ENCODE data around the gene KRTAP4-16. TPM values are rescaled to one million over a fixed set of nuclear protein-coding genes. Genes with fewer than 3 reads are reported as not detected.
"Not testable (repeated sequence)": the region's sequence is repeated elsewhere in the genome, so short reads cannot be mapped to it uniquely, and the experiment has no call there.

Gene KRTAP4-16
- polyA plus RNA-seq (ENCODE audit: insufficient read length), result not detected
- long read RNA-seq, donor 1, result 0 reads
- long read RNA-seq, donor 2, result 0 reads
- long read RNA-seq, donor 3, result 0 reads
- long read RNA-seq, donor 4, result 0 reads
- long read RNA-seq, donor 5, result 0 reads
- long read RNA-seq, donor 6, result 0 reads
- long read RNA-seq, donor 7, result 0 reads
- long read RNA-seq, donor 8, result 0 reads

GRCh38 chr17:41101586-41102259 is at the start of gene KRTAP4-16:
Gene KRTAP4-16, minus strand, starts transcription at chr17:41102209. Its CDS starts 0 bp downstream, at chr17:41102209.
- DNase-seq, result no peak

GRCh38 chr17:41151525-41151924 is 49.5 kb upstream of the KRTAP4-16 start:
- no peak for DNase-seq

DNA sequence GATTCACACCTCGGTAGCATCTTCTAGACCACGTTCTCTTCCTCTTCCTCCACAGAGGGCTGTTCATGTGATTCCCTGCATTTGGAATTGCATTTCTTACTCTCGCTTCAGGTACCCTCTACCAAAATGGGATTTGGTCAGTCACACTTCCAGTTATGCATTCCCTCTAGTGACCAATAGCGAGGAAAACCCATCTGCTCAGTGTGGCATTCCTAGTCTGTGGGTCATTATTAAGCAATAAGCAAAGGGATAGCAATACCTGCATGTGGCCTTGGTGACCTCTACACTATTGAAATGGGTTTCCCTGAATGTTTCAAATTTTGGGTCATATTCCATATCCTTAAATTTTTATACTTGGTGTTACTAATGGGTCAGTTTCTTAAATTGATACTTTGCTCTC is 48.0 kb upstream of the KRTAP4-16 start:
- DNase-seq, result no peak

DNA sequence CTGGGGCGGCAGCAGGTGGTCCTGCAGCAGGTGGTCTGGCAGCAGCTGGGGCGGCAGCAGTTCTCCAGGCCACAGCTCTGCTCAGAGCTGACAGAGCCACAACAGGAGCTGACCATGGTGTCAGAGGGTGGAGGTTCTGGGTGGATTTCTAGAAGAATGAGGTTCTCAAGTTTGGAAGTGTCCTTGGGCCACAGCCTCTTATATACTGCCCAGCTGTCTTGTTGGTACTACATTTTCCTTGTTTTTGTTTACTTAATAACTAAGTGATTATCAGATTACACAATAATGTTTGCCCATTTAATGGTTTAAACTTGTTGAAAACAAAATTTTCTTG is 47.6 kb upstream of the KRTAP4-16 start, which contains the start of gene KRTAP4-5:
Gene KRTAP4-5 (minus strand): TSS at position 174 of the 334 bp plus-strand sequence. CDS start 58 bp downstream, at position 116.
- no peak for DNase-seq

DNA sequence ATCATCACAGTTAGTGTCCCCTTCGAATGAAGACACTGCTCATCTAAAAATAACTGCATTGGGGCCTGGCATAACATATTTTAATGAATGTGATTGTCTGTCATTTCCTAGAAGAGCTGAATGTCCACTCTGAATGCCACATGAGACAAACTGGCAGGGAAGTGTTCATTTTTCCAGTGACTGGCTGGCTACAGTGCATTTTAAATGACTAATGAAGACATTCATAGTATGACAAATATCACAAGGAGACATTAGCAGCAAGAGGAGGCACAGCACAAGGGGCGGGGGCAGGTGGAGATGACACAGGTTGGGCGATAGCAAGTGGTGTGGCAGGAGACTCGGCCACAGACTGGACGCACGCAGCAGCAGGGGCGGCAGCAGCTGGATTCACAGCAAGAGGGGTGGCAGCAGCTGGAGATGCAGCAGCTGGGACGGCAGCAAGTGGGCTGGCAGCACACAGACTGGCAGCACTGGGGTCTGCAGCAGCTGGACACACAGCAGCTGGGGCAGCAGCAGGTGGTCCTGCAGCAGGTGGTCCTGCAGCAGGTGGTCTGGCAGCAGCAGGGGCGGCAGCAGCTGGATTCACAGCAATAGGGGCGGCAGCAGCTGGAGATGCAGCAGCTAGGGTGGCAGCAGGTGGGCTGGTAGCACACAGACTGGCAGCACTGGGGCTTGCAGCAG is 47.1 kb upstream of the KRTAP4-16 start:
- not testable (repeated sequence) for DNase-seq

GRCh38 chr17:41147531-41148204 is 45.7 kb upstream of the KRTAP4-16 start:
- no peak for DNase-seq

DNA sequence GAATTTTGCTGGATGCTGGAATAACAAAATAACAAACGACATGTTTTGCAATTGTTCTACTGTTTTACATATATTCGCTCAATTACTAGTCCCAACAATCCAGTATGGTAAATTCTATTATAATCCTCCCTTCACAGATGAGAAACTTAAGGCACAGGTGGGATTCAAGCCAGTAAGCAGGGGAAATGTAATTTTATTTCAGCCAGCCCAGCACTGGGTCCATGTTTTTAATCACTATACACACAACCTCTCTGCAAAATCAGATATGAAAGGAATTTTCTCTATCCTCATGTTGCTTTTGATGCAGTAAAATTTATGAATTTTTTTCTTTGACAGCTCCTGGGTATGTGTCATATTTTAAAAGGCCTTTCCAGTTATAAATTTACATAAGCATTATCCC is 43.3 kb upstream of the KRTAP4-16 start:
- DNase-seq, result no peak

- no peak for DNase-seq
Measured at GRCh38 chr17:41144846-41145245, 42.8 kb upstream of the KRTAP4-16 start.

GRCh38 chr17:41141361-41141760 is 39.4 kb upstream of the KRTAP4-16 start:
- DNase-seq, result no peak

DNA sequence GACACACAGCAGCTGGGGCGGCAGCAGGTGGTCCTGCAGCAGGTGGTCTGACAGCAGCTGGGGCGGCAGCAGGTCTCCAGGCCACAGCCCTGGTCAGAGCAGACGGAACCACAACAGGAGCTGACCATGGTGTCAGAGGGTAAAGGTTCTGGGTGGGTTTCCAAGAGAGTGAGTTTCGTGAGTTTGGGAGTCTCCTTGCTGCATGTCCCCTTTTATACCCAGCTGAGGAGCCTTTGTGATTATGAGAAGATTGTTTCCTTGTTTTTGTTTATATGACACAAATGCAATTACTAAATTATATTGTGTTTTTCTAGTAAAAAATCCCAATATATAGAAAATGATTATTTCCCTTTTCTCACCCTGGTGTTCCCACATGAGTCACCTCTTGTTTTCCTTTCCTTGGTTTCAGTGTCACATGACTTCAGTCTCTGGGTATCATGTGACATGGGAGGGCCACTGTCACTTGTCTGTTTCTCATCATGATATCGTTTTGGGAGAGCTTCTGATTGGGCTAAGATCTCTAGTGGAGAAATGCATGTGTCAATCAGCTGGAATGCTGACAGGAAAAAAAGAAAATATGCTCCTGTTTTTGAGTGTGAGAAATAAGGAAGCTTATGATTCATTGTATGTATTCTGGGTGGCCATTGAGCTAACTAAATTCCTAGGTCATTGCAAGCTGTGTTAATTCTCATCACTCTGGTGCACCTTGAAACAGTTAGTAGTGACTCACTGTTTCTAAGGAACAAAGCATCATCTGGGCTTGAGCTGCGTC is 38.5 kb upstream of the KRTAP4-16 start, which contains the start of gene KRTAP4-6:
Gene KRTAP4-6 (minus strand): TSS at position 185 of the 772 bp plus-strand sequence. CDS start 57 bp downstream, at position 128.
- no peak for DNase-seq

- not testable (repeated sequence) for DNase-seq
Measured at GRCh38 chr17:41139865-41140264, 37.9 kb upstream of the KRTAP4-16 start.

- DNase-seq, result no peak
Measured at GRCh38 chr17:41133880-41134735, 32.1 kb upstream of the KRTAP4-16 start.

GRCh38 chr17:41131979-41132378 is 30.0 kb upstream of the KRTAP4-16 start:
- DNase-seq, result no peak

- DNase-seq, result no peak
Measured at GRCh38 chr17:41127371-41127770, 25.4 kb upstream of the KRTAP4-16 start.

DNA sequence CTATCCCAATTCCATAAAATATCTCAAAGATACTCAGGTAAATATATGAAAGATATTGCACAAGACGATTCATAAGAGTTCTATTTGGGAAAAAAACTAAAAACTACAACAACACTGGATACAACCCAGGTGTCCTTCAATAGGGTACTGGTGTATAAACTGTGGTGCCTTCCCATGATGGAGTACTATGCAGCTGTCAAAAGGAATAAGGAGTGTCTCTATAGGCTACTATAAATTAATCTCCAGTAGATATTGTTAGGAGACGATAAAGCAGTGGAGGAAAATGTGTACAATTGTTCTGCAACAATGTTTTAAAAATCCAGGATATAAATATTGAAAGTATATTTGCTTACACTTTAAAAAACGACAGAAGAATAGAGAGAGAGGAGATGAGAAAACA is 24.4 kb upstream of the KRTAP4-16 start:
- DNase-seq, result no peak

GRCh38 chr17:41125064-41125463 is 23.1 kb upstream of the KRTAP4-16 start:
- DNase-seq, result no peak

GRCh38 chr17:41123991-41124371 is 22.0 kb upstream of the KRTAP4-16 start, which contains the start of gene KRTAP4-12:
Gene KRTAP4-12, minus strand, starts transcription at chr17:41124182. Its CDS starts 60 bp downstream, at chr17:41124122.
- not testable (repeated sequence) for DNase-seq

- DNase-seq, result not testable (repeated sequence)
Measured at GRCh38 chr17:41123292-41123990, 21.4 kb upstream of the KRTAP4-16 start.

DNA sequence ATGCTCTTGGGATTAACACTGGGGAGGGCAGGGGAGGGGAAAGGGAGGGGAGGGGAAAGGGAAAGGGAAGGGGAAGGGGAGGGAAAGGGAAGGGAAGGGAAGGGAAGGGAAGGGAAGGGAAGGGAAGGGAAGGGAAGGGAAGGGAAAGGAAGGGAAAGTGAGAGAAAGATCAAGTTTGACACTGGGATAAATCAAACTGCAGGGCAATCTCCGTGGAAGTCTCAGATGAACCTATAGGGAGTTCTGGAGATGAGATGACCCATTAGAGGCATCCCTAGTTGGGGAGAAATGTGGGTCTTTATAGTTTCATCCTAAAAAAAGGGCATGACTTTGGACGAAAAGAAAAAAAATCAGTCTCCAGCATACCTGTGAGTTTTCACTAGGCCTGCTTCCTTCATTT is 19.7 kb upstream of the KRTAP4-16 start:
- no peak for DNase-seq

Measured in left kidney (tissue), 8 donors.